Colon (tissue), 2 donors: ENCODE measurements around the gene SLC11A1.

ENCODE experiments used
- FAIRE-seq: peaks from 2 replicates; lab custom pipeline; 2012; peaks lifted over from hg19 to GRCh38; lab: Jason Lieb, UNC
- donor health status: control.
- donor health status: control.

SLC11A1 gene

GRCh38 chr2:218381916-218382366 is at the start of gene SLC11A1:
Gene SLC11A1 (plus strand): TSS chr2:218382273. CDS start chr2:218382369, 96 bp downstream.
- FAIRE-seq: no peak

GRCh38 chr2:218332288-218332687 is 49.8 kb upstream of the SLC11A1 start:
- no peak for FAIRE-seq

DNA sequence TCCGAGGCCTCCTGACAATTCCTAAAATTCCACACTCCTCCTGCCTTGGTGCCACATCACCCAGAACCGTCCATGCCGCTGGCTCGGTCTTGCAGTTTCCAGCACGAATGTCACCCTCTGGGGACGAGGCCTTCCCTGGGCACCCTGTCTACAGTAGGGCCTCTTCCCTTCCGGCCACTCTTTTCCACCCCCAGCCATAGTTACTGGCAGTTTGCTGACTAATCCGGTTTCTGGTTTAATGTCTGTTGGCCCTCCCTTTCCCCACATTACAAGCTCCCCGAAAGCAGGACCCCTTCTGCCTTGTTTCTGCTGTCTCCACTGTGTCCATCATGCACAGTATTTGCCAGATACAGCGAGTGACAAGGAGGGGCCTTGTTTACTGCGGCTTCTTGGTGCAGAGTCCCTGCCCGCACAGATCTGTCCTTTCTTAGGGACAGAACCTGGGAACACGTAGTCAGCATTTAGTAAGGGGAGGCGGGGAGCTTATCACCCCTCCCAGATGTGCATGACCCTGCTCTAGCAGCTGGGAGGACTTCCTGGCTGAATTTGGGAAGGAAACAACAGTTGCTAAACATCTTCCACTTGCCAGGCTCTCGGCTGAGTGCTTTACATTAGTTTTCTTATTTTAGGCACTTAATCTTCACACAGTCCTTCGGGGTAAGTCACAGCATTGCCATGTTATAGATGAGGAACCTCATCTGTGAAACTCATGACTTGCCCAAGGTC is 49.0 kb upstream of the SLC11A1 start:
- no peak for FAIRE-seq

DNA sequence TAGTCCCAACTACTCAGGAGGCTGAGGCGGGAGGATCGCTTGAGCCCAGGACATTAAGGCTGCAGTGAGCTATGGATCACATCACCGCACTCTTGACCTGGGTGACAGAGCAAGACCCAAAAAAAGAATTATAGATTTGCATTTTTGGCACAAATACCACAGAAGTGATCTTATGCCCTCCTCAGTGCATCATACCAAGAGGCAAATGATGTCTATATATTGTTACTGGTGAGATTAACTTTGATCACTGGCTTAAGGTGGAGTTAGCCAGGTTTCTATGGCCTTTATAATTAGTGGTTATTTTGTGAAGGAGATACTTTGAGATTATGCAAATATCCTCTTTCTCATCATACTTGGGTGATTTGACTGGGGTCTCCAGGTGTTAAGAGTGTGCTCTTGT is 47.5 kb upstream of the SLC11A1 start:
- no peak for FAIRE-seq

DNA sequence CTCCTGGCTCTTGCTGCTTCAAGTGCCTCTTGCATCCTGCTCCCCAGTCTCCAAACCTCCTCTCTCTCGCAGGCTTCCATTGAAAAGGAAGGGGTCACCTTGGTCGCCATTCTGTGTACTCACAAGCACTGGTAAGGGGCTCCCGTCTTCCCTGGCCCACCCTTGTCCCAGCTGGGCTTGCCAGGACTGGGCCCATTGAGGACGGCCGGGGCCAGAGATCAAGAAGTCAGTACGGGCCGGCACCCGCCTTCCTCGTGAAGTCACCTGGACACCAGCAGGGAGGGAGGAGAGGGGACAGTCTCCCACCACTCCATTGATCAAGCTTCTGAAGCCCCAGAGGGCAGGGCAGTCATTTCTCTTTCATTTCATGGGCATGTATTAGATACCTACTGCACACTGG is 41.4 kb upstream of the SLC11A1 start:
- no peak for FAIRE-seq

DNA sequence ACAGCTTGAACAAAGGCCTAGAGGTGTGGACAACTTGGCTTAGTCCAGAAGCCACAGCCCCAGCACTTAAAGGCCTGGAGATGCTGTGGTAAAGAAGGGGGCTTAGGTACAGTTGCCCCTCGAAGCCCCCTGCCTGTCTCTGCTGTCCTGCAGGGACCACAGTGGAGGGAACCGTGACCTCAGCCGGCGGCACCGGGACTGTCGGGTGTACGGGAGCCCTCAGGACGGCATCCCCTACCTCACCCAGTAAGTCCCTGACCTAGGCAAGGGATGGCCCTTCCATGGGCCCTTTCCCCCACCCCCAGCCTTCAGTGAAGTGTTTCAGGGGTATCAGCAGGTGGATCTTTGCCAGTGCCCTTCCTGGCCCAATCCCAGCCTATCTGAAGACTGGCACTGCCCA is 40.7 kb upstream of the SLC11A1 start:
- FAIRE-seq: no peak

GRCh38 chr2:218342837-218343236 is 39.2 kb upstream of the SLC11A1 start:
- no peak for FAIRE-seq

DNA sequence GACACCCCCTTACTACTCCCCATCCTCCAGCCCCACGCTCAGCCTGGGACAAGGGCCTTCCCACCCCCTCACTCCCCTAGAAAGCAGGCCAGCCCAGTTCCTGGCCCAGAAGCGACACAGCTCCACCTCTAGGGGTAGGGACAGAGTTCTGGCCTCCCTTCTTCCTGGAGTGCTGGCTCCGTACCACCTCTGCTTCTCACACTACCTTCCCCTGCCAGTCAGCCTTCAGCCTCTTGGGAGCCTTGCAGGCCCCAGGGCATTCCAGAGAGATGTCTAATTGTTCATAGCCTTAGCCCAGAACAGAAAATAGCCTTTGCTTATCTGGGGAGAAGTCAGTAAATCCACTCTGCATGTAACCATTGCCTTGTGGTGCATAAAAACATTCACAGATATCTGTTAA is 38.5 kb upstream of the SLC11A1 start:
- FAIRE-seq: no peak

GRCh38 chr2:218344090-218344754 is 37.9 kb upstream of the SLC11A1 start:
- FAIRE-seq: no peak

- no peak for FAIRE-seq
Observed at GRCh38 chr2:218344755-218345417, 37.2 kb upstream of the SLC11A1 start.

DNA sequence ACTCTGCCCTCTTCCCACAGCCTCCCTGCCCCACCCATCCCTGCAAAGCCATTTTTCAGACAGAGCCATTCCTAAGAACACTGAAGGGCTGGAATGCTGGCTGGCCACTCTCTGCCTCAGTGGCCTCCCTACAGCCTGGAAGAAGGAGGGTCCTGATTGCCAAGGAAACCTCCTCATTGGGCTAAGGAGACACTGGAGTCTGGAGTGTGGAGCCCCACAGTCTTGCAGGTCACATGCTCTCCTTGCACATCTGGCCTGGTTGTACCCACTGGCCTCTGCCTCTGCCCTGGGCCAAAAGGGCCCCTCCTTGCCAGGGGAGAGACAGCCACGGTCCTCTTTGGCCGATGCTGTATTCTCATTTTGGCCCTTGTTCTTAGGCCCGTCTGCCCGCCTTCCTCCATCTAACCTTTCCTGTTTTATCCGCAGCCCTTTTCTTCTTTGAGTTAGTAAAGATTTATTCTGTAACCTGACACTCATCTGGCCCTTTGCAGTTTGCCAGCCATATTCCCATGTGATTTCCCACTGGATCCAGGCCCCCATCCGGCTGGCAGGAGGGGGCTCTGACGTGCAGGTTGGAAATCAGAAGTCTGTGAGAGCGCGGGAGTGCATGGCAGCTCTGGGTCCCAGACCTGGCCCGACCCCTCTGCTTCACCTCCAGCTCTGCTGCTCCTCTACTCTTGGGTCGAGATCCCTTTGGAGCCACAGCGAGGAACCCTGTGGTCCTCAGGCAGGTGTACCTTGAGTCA is 36.4 kb upstream of the SLC11A1 start:
- FAIRE-seq: no peak

DNA sequence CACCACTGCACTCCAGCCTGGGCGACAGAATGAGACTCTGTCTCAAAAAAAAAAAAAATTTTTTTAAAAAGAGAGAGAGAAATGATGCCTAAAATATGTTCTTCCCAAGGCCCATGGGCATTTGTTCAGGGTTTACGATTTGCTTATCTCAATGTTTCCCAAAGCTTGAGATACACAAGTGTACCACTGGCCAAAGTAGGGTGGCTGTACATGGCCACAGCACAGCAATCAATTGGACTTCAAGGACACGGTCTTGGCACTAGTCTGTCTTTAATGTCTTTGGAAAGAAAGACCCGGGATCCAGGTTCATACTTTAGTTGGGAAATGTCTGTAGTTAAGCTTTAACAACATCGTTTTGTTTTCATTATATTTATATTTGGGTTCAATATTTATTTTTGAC is 34.9 kb upstream of the SLC11A1 start:
- no peak for FAIRE-seq

- no peak for FAIRE-seq
Observed at GRCh38 chr2:218354045-218354444, 28.0 kb upstream of the SLC11A1 start.

GRCh38 chr2:218354850-218355443 is 27.1 kb upstream of the SLC11A1 start:
- FAIRE-seq: no peak

DNA sequence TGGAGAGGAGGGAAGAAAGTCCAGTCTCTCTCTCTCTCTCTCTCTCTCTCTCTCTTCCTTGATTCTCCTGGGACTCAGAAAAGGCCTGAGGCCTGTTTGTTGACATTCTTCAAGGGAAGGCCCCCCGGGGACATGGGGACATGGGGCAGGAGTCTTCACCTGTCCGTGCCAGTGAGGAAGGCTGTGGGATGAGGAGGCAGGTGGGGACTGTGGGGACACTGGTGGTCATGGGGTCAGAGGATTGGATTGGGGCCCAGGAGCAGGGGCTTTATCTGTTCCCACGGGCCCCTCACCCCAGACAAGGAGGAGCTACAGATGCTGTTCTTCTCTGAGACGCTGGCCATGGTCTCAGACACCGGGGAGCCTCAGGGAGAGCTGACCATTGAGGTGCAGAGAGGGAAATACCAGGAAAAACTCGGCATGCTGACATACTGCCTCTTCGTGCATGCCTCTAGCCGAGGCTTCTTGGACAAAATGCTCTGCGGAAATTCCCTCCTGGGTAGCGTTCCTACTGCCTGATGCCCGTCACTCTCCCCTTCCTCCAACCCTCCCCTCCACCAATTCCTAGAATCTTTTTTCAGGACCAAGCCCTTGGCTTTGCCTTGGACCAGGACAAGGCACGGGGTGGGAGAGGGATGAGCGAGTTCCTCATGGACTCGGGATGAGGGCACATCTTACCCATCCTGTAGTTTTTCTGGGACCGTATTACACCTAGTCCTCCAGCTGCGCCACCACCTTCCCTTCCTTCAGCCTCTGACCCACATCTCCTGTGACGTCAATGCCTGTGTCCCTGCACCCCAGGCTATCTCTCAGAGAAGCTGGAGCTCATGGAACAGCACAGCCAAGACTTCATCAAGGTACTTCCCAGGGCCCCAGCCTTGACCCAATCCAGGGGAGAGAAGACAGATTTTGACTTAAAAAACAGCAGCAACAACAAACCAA is 24.6 kb upstream of the SLC11A1 start:
- FAIRE-seq: no peak

DNA sequence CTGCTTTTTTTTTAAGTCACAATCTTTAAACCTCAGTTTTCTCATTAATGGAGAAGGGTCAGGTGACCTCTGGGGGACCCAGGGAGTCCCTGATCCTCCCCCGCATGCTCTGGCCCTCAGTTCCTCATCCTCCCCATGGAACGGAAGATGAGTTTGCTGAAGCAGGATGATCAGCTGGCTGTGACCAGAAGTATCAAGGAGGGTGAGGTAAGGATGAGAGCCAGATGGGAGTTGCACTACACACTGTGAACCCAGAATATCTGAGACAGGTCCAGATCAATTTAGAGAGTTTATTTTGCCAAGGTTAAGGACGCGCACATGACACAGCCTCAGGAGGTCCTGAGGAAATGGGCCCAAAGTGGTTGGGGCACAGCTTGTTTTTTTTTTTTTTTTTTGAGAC is 21.6 kb upstream of the SLC11A1 start:
- no peak for FAIRE-seq

DNA sequence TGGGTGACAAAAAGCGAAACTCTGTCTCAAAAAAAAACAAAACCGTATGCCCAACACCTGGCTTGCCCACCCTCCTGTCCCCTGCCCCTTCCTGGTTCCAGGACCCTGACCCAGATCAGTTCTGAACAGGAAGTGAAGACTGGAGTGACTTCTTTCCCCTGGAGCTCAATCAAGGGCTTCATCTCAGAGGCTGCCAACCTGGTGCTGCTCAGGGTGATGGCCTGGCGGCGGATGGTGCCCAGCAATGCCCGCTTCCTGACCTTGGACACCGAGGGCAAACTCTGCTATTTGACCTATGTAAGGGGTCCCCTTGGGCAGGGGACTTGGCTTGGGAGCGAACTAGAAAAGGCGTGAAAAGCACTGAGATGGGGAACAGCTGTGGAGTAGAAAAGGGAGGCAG is 19.5 kb upstream of the SLC11A1 start:
- FAIRE-seq: no peak

DNA sequence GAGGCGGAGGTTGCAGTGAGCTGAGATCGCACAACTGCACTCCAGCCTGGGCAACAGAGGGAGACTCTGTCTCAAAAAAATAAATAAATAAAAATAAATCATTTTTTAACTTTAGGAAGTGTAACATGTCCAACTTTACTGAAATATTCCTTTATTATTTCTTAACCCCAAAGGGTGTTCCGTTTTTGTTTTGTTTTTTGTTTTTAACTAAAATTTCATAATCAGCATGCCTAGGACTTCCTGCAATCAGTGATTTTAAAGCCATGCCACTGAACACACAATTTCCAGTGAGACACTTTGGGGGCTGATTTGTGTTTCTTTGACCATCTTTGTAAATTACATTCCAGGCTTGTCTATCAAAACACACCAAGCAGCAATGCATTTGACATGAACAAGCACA is 18.3 kb upstream of the SLC11A1 start:
- FAIRE-seq: no peak

DNA sequence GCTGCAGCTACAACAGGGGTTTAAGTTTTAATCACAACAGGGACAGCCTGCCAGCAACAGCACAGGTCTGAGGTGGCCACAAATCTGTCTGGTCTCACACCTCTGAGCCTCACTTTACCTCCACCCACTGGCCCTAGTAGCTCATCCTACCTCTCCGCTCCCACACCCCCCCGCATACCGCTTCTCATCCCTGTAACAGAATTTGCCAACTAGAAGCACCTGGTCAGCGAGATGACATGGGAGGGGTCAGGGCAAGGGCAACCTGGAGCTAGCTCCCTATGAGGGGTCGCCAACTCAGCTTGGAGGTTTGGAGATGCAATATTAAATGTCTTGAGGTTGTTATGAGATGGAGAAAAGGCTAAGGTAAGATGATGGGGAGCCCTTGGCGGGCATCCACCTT is 17.9 kb upstream of the SLC11A1 start:
- no peak for FAIRE-seq

- FAIRE-seq: no peak
Observed at GRCh38 chr2:218366621-218367414, 15.3 kb upstream of the SLC11A1 start.
